ENCODE measurements around the gene FAM171A1.

- no peak for TF ChIP-seq CTCF (IDR thresholded peaks at IDR 0.05)
- peak in 2 of 3 donors; percentile 31 to 49 for TF ChIP-seq POLR2A (IDR thresholded peaks at IDR 0.05)
Measured at GRCh38 chr10:15254808-15255648, 116.1 kb downstream of the FAM171A1 start.

Data from body of pancreas (tissue), 4 donors.